ENCODE data around the gene DEFB132.

Gene DEFB132, protein sequence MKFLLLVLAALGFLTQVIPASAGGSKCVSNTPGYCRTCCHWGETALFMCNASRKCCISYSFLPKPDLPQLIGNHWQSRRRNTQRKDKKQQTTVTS

DNA sequence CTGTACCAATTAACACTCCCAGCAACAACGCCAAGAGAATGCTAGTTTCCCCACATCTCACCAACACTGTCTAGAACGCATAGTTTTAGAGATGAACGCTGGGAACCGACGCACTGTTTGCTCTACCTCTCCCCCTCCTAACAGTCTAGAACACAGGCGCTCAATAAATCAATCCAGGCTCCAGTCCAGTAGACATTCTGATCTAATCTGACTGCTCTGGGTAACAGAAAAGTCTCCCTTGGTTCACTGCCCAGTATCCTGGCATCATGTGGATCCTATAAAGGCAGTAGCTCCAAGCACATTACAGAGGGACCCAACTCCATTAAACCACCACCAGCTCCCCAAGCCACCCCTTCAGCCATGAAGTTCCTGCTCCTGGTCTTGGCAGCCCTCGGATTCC is at the start of gene DEFB132:
TSS of gene DEFB132 (plus strand) at position 306 of the 400 bp plus-strand sequence. CDS start at position 361, 55 bp downstream.
- no peak for DNase-seq (ENCODE audit: low read depth)
- TF ChIP-seq, protein P1, sequence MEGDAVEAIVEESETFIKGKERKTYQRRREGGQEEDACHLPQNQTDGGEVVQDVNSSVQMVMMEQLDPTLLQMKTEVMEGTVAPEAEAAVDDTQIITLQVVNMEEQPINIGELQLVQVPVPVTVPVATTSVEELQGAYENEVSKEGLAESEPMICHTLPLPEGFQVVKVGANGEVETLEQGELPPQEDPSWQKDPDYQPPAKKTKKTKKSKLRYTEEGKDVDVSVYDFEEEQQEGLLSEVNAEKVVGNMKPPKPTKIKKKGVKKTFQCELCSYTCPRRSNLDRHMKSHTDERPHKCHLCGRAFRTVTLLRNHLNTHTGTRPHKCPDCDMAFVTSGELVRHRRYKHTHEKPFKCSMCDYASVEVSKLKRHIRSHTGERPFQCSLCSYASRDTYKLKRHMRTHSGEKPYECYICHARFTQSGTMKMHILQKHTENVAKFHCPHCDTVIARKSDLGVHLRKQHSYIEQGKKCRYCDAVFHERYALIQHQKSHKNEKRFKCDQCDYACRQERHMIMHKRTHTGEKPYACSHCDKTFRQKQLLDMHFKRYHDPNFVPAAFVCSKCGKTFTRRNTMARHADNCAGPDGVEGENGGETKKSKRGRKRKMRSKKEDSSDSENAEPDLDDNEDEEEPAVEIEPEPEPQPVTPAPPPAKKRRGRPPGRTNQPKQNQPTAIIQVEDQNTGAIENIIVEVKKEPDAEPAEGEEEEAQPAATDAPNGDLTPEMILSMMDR (conservative IDR thresholded peaks at IDR 0.05; ENCODE audit: low read depth, low read length): no peak
- H3K4me3 ChIP-seq (ENCODE audit: low read length): no peak within 1 kb of the TSS

DNA sequence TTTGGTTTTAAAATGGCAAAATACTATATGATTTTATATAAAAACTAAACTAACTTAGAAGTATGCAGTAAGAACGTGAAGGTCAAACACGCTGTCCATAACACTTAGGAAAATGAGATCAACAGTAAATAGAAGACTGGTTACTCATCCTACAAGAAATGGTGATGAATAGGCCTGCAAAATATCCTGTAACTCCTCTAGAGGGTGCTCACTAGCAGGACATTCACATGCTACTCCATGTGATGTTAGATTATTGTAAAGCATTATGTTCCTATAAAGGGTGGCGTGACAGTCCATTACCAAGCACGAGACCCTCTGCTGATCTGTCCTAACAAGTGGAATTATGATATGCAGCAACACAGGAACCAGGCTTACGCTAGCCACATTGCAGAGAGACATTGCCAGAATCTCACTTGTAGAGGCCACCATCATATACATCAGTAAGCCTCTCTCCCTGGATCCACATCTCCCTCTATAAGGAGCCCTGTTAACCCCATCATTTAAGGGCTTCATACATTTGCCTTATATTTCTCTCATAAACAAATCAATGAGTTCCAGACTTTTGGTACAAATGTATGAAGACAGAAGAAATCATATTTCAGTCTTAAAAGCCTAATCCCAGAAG is 48.5 kb upstream of the DEFB132 start:
- DNase-seq (ENCODE audit: low read depth): peak; percentile 41
- H3K4me3 ChIP-seq (ENCODE audit: low read length): no peak overlapping the region
- TF ChIP-seq, protein P1 (conservative IDR thresholded peaks at IDR 0.05; ENCODE audit: low read depth, low read length): peak; percentile 73

DNA sequence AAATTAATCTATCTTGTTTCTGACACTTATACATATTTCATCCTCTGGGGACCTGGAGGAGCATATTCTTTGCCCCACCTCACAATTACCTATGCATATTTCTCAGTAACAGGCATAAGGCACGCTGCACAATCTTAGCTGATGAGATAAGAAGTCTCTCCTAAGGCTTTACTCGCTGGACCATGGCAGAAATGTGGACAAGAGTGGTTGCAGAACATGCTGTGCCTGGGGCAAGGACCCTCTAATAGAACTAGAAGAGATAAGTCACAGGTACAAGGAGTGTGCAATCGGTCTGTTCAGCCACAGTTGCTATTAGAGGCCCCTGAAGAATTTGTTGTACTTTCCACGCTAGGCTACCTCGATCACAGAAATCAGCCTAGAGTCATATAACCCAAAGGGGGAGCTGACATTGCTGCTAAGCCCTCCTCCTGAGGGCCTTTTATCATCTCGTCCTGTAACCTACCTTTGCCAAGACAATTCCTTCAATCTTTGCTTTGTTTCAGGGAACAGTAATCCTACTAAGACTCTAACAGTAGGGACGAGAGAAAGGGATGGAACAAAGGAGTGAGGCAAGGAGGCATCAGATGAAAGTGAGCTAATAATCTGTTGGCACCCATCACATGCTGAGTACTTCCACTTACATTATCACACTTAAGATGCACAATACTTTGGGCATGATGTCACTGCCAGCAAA is 46.6 kb upstream of the DEFB132 start:
- TF ChIP-seq, protein P1 (conservative IDR thresholded peaks at IDR 0.05; ENCODE audit: low read depth, low read length): no peak
- H3K4me3 ChIP-seq (ENCODE audit: low read length): no peak overlapping the region
- no peak for DNase-seq (ENCODE audit: low read depth)

DNA sequence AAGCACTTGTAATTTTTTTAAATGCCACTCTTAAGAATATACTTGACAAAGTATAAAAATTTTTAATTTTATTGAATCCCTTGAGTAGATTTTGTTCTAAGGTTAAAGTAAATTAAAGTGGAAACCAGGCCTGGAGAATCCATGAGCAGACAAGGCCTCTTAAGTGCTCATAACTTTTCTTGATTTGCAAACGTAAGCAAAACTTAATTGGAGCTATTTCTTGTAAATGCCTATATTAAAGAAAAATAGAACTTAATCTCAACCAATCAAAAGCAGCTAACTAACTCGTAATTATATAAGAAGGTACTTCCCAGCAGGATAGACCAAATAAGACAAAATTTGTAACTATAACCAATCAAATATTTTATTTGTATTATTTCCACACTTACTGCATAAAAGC is 43.1 kb upstream of the DEFB132 start:
- no peak overlapping the region for H3K4me3 ChIP-seq (ENCODE audit: low read length)
- TF ChIP-seq, protein P1 (conservative IDR thresholded peaks at IDR 0.05; ENCODE audit: low read depth, low read length): no peak

DNA sequence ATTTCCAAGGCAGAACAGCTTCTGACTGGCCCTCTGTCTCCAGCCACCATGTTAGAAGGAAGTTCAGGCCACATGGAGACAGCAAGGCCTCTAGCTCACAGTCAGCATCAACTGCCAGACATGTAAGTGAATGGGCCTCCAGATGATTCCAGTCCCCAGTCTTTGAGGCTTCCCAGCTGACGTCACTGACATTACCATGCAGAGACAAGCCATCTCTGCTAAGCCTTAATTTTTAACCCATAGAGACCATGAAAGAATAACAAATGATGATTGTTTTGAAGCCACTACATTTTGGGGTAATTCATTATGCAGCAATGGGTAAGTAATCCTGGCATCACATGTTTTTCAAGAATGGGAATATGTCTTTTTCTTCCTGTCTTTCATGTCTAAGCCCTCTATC is 41.7 kb upstream of the DEFB132 start:
- H3K4me3 ChIP-seq (ENCODE audit: low read length): no peak overlapping the region
- no peak for DNase-seq (ENCODE audit: low read depth)
- TF ChIP-seq, protein P1 (conservative IDR thresholded peaks at IDR 0.05; ENCODE audit: low read depth, low read length): no peak

More for the DNA sequence above, 43.1 kb upstream of the DEFB132 start:
- no peak for DNase-seq (ENCODE audit: low read depth)

DNA sequence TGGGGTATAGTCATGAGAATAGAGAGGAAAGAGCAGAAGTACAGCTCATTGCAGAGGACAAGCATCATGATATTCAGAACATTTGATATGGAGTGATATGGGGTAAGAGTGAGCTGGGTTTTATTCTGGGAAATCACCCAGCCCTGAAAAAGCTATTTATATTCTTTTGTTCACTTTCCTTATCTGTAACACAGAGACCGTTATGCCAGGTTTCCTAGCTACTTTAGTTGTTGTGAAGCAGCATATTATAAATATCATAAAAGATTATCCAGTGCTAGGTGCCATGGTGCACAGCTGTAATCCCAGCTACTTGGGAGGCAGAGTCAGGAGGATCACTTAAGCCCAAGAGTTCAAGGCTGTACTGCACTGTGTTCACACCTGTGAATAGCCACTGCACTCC is 40.3 kb upstream of the DEFB132 start:
- no peak for DNase-seq (ENCODE audit: low read depth)
- TF ChIP-seq, protein P1 (conservative IDR thresholded peaks at IDR 0.05; ENCODE audit: low read depth, low read length): no peak
- H3K4me3 ChIP-seq (ENCODE audit: low read length): no peak overlapping the region
